Left ventricle myocardium inferior (tissue), 1 donor: ENCODE measurements around the gene GABARAPL1. TPM values are rescaled to one million over a fixed set of nuclear protein-coding genes. Genes with fewer than 3 reads are reported as not detected.
A peak's percentile ranks its signal among the peaks of the same experiment; 100 is the strongest.
"Not testable (repeated sequence)": the region's sequence is repeated elsewhere in the genome, so short reads cannot be mapped to it uniquely, and the experiment has no call there.

Experiments
- DNase-seq: peaks from one replicate; pipeline ENCODE4 v3.0.0-alpha.2; 2020
- H3K27ac ChIP-seq: fragments of 200-600 bp; replicated peaks from 2 replicates; pipeline ENCODE4 v1.8.0; 2021
- H3K27me3 ChIP-seq: fragments of 200-600 bp; 2 replicates; pipeline ENCODE4 v1.8.0; 2021; ENCODE audit warnings: low read depth
- H3K36me3 ChIP-seq: fragments of 200-600 bp; 2 replicates; pipeline ENCODE4 v1.8.0; 2021
- H3K4me1 ChIP-seq: fragments of 200-600 bp; 2 replicates; pipeline ENCODE4 v1.8.0; 2021
- H3K4me3 ChIP-seq: fragments of 200-600 bp; 2 replicates; pipeline ENCODE4 v1.8.0; 2021; ENCODE audit warnings: mild to moderate bottlenecking, moderate library complexity
- H3K9me3 ChIP-seq: fragments of 200-600 bp; replicated peaks from 2 replicates; pipeline ENCODE4 v1.8.0; 2021
- CTCF ChIP-seq: fragments of 200-600 bp; IDR thresholded peaks from 2 replicates; pipeline ENCODE4 v1.8.0; 2021; ENCODE audit warnings: antibody characterized with exemption, mild to moderate bottlenecking, borderline replicate concordance
- intact Hi-C: fragments of 100-400 bp; cut with micrococcal nuclease; formaldehyde crosslinking; loops from one replicate; pipeline ENCODE4 v1.11.0; 2022
- total RNA-seq: library from RNA; stranded (reverse); fragmentation: NEBNext Ultra II Directional; extraction: Animal tissue kit (Norgen Biotek cat#: 25700); gene quantifications from one replicate; pipeline ENCODE4 v1.2.1, GENCODE V29; 2021
- donor health status: DM: no; HTN: yes; CAD: no; lungs with severe emphysema.

Gene GABARAPL1
- total RNA-seq, 1 donor from 2014 or later, result 360 TPM

- peaks cover 86% of the 10 kb centered on the region for H3K4me1 ChIP-seq
- TF ChIP-seq CTCF, result no peak
- no peaks in the 10 kb centered on the region for H3K9me3 ChIP-seq
- DNase-seq, result no peak
- H3K4me3 ChIP-seq, result no peak overlapping the region
- H3K27ac ChIP-seq, result peak overlapping the region; percentile 79
- intact Hi-C loops, result no loop called here
- H3K27me3 ChIP-seq, result no peaks in the 10 kb centered on the region
- H3K36me3 ChIP-seq, result peaks cover 64% of the 10 kb centered on the region
These were observed 5.3 kb downstream of the GABARAPL1 start for GRCh38 chr12:10218021-10218420.

GRCh38 chr12:10220398-10221077 lies 7.9 kb downstream of the GABARAPL1 start:
- TF ChIP-seq CTCF, result no peak
- DNase-seq, result peak; percentile 75
- peak overlapping the region; percentile 6 for H3K4me3 ChIP-seq
- H3K9me3 ChIP-seq, result no peaks in the 10 kb centered on the region
- no peaks in the 10 kb centered on the region for H3K27me3 ChIP-seq
- H3K36me3 ChIP-seq, result peaks cover 78% of the 10 kb centered on the region
- intact Hi-C loops, result no loop called here
- peaks cover 62% of the 10 kb centered on the region for H3K4me1 ChIP-seq
- H3K27ac ChIP-seq, result peak overlapping the region; percentile 79

- DNase-seq, result no peak
- no peaks in the 10 kb centered on the region for H3K9me3 ChIP-seq
- no peaks in the 10 kb centered on the region for H3K27me3 ChIP-seq
- peaks cover 72% of the 10 kb centered on the region for H3K36me3 ChIP-seq
- no peak for TF ChIP-seq CTCF
- peaks cover 49% of the 10 kb centered on the region for H3K4me1 ChIP-seq
- H3K27ac ChIP-seq, result no peak overlapping the region
- intact Hi-C loops, result no loop called here
- no peak overlapping the region for H3K4me3 ChIP-seq
These were observed 9.2 kb downstream of the GABARAPL1 start for GRCh38 chr12:10221846-10222245.

GRCh38 chr12:10223208-10223607 lies 10.5 kb downstream of the GABARAPL1 start:
- Histone ChIP-seq H3K4me3 (no peak overlapping the region), H3K27me3 (no peaks in the 10 kb centered on the region), H3K9me3 (no peaks in the 10 kb centered on the region), H3K27ac (no peak overlapping the region), H3K4me1 (peaks cover 39% of the 10 kb centered on the region), H3K36me3 (peaks cover 62% of the 10 kb centered on the region)
- TF ChIP-seq CTCF, result no peak
- intact Hi-C loops, result no loop called here
- DNase-seq, result no peak

GRCh38 chr12:10225426-10225825 lies 12.7 kb downstream of the GABARAPL1 start:
- H3K27me3 ChIP-seq, intact Hi-C loops: not testable (repeated sequence)

GRCh38 chr12:10226086-10226485 lies 13.4 kb downstream of the GABARAPL1 start:
- Histone ChIP-seq H3K4me1 (peaks cover 10% of the 10 kb centered on the region), H3K27me3 (no peaks in the 10 kb centered on the region), H3K27ac (peak overlapping the region; percentile 19), H3K4me3 (no peak overlapping the region), H3K36me3 (peaks cover 33% of the 10 kb centered on the region), H3K9me3 (no peaks in the 10 kb centered on the region)
- no peak for DNase-seq
- TF ChIP-seq CTCF, result no peak
- intact Hi-C loops, result no loop called here

More at GRCh38 chr12:10225426-10225825, 12.7 kb downstream of the GABARAPL1 start:
- Histone ChIP-seq H3K4me1 (peaks cover 16% of the 10 kb centered on the region), H3K36me3 (peaks cover 40% of the 10 kb centered on the region)
- H3K4me3 ChIP-seq, H3K27ac ChIP-seq, DNase-seq, H3K9me3 ChIP-seq: not testable (repeated sequence)
